ENCODE results near the gene BCOR. TPM values are rescaled to one million over a fixed set of nuclear protein-coding genes. Genes with fewer than 3 reads are reported as not detected.

Gene BCOR
- total RNA-seq = 19.8 TPM

DNA sequence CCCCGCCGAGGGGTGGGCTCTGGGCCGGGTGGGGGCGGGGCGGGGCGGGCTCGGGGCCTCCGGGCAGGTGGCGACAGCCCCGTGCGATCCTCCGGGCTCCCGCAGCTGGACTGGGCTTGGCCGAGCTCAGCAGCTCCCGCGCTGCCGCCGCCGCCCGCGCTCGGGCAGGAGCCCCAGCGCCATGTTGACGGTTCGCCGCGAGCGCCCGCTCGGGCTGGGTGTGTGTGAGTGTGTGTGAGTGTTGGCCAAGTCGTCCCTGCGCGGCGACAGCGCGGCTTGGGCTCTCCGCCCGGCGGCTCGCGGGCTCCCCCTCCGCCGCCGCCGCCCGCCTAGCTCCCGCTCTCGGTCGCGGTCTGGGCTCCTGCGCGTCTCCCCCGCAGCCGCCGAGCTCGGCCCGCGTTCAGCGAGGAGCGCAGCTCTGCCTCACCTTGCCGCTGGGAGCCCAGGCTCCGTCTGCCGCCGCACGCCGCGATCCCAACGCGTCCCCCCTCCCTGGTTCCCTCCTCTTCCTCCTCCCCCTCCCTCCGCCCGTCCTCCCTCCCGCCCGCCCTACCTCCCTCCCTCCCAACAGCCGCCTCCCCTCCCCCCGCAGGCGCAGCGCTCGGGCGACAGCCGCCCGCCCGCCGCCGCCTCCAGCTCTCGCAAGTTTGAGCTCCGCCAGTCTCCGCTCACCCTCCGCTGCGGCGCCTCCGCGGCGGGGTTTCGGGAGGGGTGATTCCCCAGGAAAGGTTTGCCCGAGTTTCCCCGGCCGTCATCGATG is at the start of gene BCOR:
TSS of gene BCOR (minus strand) at position 455 of the 760 bp plus-strand sequence. CDS start 20,029 bp downstream, outside the sequence.
- Histone ChIP-seq H3K27ac (ENCODE audit: low read depth, low read length) (peak within 1 kb of the TSS; percentile 75), H3K4me3 (ENCODE audit: low read length in 3 of 3) (peak within 1 kb of the TSS; percentile 60 to 71 (median 67)), H3K27me3 (ENCODE audit: control insufficient read depth in 3 of 3, insufficient read depth in 3 of 3, low read length in 3 of 3) (peaks cover 0 to 22% (median 0%) of the 10 kb centered on the region in 3 donors), H3K9me3 (ENCODE audit: control insufficient read depth in 3 of 3, low read length in 3 of 3) (no peaks in the 10 kb centered on the region), H3K4me1 (ENCODE audit: control insufficient read depth in 3 of 3, insufficient read depth in 3 of 3, low read length in 3 of 3) (peaks cover 5 to 21% (median 14%) of the 10 kb centered on the region in 3 donors), H3K36me3 (ENCODE audit: control insufficient read depth in 3 of 3, insufficient read depth in 3 of 3, low read length in 3 of 3) (no peaks in the 10 kb centered on the region), H3K9ac (ENCODE audit: low read depth in 1 of 3, low read length in 3 of 3) (peak within 1 kb of the TSS; percentile 61 to 86 (median 71))

DNA sequence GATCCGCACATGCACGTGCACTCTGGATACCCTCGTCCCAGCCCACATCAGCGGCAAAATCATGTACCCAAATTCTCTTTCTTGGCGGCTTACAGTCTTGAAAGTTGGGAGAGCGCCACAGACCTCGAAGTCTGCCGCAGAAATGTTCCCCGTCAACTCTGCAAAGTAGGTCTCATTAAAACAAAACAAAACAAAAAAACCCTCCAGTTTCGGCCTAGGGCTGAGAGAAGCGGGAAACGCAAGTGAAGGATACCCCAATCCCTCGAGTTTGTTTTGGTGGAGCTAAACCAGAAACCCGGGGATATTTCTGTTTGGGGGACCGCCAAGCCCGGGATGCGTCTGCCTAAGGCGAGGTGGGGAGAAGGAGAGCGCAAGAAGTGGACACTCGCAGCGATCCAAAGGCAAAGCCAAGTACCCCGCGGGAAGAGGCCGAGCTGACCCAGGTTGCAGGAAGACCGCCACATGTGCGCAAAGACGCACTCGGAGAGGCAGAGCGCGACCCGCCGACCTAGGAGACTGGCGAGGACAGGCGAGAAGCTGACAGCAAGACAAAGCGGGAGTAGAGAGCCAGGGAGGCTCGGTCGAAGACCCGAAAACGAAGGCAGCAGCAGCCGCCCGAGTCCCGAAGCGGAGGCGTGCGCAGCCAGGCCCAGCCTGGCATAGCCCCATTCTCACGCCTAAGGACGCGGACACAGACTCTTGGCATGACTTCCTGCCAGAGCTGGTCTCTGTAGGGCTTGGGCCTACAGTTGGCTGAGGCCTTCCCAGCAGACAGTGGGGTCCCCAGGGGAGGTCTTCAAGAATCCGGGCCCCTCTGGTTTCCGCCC is 49.6 kb upstream of the BCOR start:
- peaks cover 0 to 47% (median 0%) of the 10 kb centered on the region in 3 donors for H3K27me3 ChIP-seq (ENCODE audit: control insufficient read depth in 3 of 3, insufficient read depth in 3 of 3, low read length in 3 of 3)
- H3K27ac ChIP-seq (ENCODE audit: low read depth, low read length) = no peak overlapping the region
- H3K9ac ChIP-seq (ENCODE audit: low read depth in 1 of 3, low read length in 3 of 3) = peak overlapping the region in 1 of 3 donors; percentile 76
- no peak overlapping the region for H3K4me3 ChIP-seq (ENCODE audit: low read length in 3 of 3)
- H3K4me1 ChIP-seq (ENCODE audit: control insufficient read depth in 3 of 3, insufficient read depth in 3 of 3, low read length in 3 of 3) = peaks cover 0 to 17% (median 12%) of the 10 kb centered on the region in 3 donors
- H3K9me3 ChIP-seq (ENCODE audit: control insufficient read depth in 3 of 3, low read length in 3 of 3) = no peaks in the 10 kb centered on the region
- H3K36me3 ChIP-seq (ENCODE audit: control insufficient read depth in 3 of 3, insufficient read depth in 3 of 3, low read length in 3 of 3) = no peaks in the 10 kb centered on the region

DNA sequence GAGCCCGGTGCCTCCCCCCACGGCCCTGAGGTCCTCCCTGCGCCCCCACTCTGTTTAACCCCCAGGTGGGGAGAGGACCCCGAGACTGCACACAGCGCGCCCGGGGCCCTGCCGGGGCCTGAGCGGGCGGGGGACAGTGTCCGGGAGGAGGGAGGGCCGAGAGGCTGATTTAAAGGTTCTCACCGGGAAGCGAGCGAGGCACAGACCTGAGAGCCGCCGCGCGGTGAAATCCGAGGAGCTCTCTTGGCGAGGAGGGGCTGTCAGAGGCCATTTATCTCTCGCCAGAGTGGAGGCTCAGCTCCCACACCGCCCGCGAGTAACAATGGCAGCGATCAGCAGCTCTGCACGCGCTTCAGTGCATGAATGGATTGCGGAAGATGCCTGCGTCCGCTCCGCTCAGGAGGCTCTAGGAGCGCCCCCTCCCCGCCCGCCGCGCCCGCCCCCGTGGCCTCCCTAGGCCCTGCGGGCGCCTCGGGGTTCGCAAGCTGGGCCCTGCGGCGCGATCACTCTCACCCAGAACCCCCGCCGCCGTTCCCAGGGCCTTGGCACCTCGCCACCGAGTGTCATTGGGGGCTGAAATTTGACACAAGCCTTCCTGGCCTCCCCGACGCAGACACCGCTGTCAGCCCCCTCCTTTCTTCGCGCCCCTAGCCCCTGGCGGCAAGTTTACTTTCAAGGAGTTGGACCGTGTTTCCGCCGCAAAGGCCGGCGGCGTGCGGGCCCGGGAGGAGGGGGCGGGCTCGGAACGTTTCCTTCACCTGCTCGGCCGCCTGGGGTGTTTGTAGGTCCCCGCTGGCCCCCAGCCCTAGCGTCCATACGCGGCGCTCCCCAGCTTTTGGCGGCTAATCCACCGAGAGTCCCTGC is 48.7 kb upstream of the BCOR start:
- Histone ChIP-seq H3K27ac (ENCODE audit: low read depth, low read length) (no peak overlapping the region), H3K27me3 (ENCODE audit: control insufficient read depth in 3 of 3, insufficient read depth in 3 of 3, low read length in 3 of 3) (peaks cover 0 to 43% (median 0%) of the 10 kb centered on the region in 3 donors), H3K4me3 (ENCODE audit: low read length in 3 of 3) (peak overlapping the region; percentile 48 to 70 (median 56)), H3K9ac (ENCODE audit: low read depth in 1 of 3, low read length in 3 of 3) (peak overlapping the region; percentile 38 to 76 (median 51)), H3K4me1 (ENCODE audit: control insufficient read depth in 3 of 3, insufficient read depth in 3 of 3, low read length in 3 of 3) (peaks cover 4 to 18% (median 11%) of the 10 kb centered on the region in 3 donors), H3K9me3 (ENCODE audit: control insufficient read depth in 3 of 3, low read length in 3 of 3) (no peaks in the 10 kb centered on the region), H3K36me3 (ENCODE audit: control insufficient read depth in 3 of 3, insufficient read depth in 3 of 3, low read length in 3 of 3) (no peaks in the 10 kb centered on the region)

DNA sequence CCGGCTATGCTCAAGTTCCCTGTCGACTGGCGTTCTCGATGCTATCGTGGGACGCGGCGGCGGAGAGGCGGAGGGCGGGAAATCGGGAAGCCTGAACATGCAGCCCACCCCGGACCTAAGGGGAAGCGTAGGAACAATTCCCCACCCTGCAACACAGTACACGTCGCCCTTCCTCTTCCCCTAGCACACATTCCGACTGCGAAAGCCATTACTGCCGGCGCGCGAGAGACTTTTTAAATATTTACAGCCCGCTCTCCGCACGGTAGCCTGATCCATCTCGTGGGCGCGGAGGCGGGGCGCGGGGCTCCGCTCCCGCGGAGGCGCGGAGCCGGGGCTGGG is 48.1 kb upstream of the BCOR start:
- Histone ChIP-seq H3K27me3 (ENCODE audit: control insufficient read depth in 3 of 3, insufficient read depth in 3 of 3, low read length in 3 of 3) (peaks cover 0 to 37% (median 0%) of the 10 kb centered on the region in 3 donors), H3K9me3 (ENCODE audit: control insufficient read depth in 3 of 3, low read length in 3 of 3) (no peaks in the 10 kb centered on the region), H3K9ac (ENCODE audit: low read depth in 1 of 3, low read length in 3 of 3) (peak overlapping the region; percentile 38 to 76 (median 43))

DNA sequence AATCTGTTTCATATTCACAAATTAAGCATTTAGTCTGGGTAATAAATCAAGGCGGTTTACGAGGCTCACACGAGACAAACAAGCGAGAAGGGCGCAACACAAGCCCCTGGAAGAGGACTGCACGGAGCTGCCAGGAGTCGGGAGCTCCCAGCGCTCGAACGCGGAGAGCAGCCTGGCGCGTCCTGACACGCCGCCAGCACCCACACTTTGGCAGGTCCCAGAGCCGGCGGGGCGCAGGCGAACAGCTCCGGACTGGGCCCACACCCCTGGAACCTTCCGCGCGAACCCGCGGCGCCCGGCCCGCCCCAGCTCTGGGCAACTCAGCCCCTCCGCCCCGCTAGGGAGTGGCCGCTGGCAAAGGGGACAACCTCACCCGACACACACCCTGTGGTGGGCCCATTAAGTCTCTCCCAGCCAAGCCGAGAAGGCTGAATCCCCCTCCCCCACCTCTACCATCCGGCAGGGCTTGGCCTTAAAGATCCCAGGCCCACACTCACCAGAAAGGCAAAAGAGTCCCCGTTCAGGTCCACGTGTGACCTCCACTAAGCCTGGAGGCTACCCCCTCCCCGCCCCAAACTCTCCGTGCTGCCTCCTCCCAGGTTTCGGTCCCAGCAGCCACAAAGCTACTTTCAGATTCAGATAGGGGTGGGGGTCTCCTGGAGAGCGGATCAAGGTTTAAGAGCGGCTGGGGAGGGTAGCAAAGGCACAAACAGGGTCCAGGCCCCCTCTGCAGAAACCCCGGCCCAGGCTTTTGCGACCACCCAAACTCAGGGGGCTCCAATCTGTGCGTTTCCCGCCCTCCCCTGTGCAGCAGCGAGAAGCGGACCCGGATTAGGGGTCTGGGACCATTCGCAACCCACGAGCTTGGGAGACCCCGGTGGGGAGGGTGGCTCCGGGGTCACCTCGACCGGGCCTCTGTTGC is 47.5 kb upstream of the BCOR start:
- peaks cover 9 to 25% (median 18%) of the 10 kb centered on the region in 3 donors for H3K4me1 ChIP-seq (ENCODE audit: control insufficient read depth in 3 of 3, insufficient read depth in 3 of 3, low read length in 3 of 3)
- H3K9ac ChIP-seq (ENCODE audit: low read depth in 1 of 3, low read length in 3 of 3) = peak overlapping the region; percentile 43 to 76 (median 50)
- H3K27ac ChIP-seq (ENCODE audit: low read depth, low read length) = no peak overlapping the region
- H3K9me3 ChIP-seq (ENCODE audit: control insufficient read depth in 3 of 3, low read length in 3 of 3) = no peaks in the 10 kb centered on the region
- peak overlapping the region; percentile 56 to 70 (median 56) for H3K4me3 ChIP-seq (ENCODE audit: low read length in 3 of 3)
- no peaks in the 10 kb centered on the region for H3K36me3 ChIP-seq (ENCODE audit: control insufficient read depth in 3 of 3, insufficient read depth in 3 of 3, low read length in 3 of 3)
- H3K27me3 ChIP-seq (ENCODE audit: control insufficient read depth in 3 of 3, insufficient read depth in 3 of 3, low read length in 3 of 3) = peaks cover 0 to 32% (median 0%) of the 10 kb centered on the region in 3 donors

More for the DNA sequence above, 48.1 kb upstream of the BCOR start:
- Histone ChIP-seq H3K27ac (ENCODE audit: low read depth, low read length) (no peak overlapping the region), H3K4me3 (ENCODE audit: low read length in 3 of 3) (peak overlapping the region; percentile 56 to 70 (median 56)), H3K36me3 (ENCODE audit: control insufficient read depth in 3 of 3, insufficient read depth in 3 of 3, low read length in 3 of 3) (no peaks in the 10 kb centered on the region), H3K4me1 (ENCODE audit: control insufficient read depth in 3 of 3, insufficient read depth in 3 of 3, low read length in 3 of 3) (peaks cover 9 to 24% (median 17%) of the 10 kb centered on the region in 3 donors)

DNA sequence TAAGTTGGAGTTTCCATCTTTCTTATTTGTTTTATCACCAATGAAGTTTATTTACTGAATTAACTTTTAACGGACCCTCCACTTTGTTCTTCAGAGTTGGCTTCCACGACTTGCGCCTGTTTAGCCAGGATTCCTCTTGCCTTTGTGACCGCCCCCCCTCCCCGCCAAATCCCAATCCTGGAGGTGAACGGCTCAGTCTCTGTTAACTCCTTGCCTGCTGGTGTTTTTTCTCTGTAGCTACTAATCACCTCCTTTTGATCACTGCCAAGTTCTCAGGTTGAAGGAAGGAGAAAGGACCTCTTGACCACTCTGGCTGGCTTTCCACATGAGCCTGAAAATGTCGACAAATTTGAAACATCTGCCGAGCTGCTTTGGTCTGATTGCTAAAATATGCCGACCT is 46.8 kb upstream of the BCOR start:
- Histone ChIP-seq H3K4me3 (ENCODE audit: low read length in 3 of 3) (no peak overlapping the region), H3K4me1 (ENCODE audit: control insufficient read depth in 3 of 3, insufficient read depth in 3 of 3, low read length in 3 of 3) (peaks cover 9 to 24% (median 18%) of the 10 kb centered on the region in 3 donors), H3K27ac (ENCODE audit: low read depth, low read length) (no peak overlapping the region), H3K27me3 (ENCODE audit: control insufficient read depth in 3 of 3, insufficient read depth in 3 of 3, low read length in 3 of 3) (peaks cover 0 to 27% (median 0%) of the 10 kb centered on the region in 3 donors), H3K9me3 (ENCODE audit: control insufficient read depth in 3 of 3, low read length in 3 of 3) (no peaks in the 10 kb centered on the region), H3K36me3 (ENCODE audit: control insufficient read depth in 3 of 3, insufficient read depth in 3 of 3, low read length in 3 of 3) (no peaks in the 10 kb centered on the region), H3K9ac (ENCODE audit: low read depth in 1 of 3, low read length in 3 of 3) (peak overlapping the region in 2 of 3 donors; percentile 50 to 76)

DNA sequence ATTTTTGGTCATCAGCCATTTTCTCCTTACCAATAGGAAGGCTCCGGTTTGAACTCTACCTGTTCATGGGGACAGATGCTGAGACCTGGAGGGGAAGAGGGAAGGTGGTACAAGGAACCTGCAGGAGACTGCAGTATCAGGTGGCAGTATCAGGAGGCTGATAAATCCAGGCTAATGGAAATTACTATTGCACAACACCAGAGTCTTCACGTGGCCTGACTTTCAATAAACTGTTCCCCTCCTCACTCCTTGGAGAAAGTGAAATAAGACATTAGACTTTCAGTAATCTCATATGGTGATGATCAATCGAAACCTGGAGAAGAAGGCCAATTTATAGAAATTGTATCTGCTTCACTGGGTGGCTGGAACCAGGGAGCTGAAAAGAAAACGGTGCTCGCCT is 46.2 kb upstream of the BCOR start:
- Histone ChIP-seq H3K9me3 (ENCODE audit: control insufficient read depth in 3 of 3, low read length in 3 of 3) (no peaks in the 10 kb centered on the region), H3K4me1 (ENCODE audit: control insufficient read depth in 3 of 3, insufficient read depth in 3 of 3, low read length in 3 of 3) (peaks cover 9 to 21% (median 16%) of the 10 kb centered on the region in 3 donors), H3K4me3 (ENCODE audit: low read length in 3 of 3) (no peak overlapping the region), H3K36me3 (ENCODE audit: control insufficient read depth in 3 of 3, insufficient read depth in 3 of 3, low read length in 3 of 3) (no peaks in the 10 kb centered on the region), H3K27ac (ENCODE audit: low read depth, low read length) (no peak overlapping the region), H3K27me3 (ENCODE audit: control insufficient read depth in 3 of 3, insufficient read depth in 3 of 3, low read length in 3 of 3) (peaks cover 0 to 24% (median 0%) of the 10 kb centered on the region in 3 donors), H3K9ac (ENCODE audit: low read depth in 1 of 3, low read length in 3 of 3) (no peak overlapping the region)

DNA sequence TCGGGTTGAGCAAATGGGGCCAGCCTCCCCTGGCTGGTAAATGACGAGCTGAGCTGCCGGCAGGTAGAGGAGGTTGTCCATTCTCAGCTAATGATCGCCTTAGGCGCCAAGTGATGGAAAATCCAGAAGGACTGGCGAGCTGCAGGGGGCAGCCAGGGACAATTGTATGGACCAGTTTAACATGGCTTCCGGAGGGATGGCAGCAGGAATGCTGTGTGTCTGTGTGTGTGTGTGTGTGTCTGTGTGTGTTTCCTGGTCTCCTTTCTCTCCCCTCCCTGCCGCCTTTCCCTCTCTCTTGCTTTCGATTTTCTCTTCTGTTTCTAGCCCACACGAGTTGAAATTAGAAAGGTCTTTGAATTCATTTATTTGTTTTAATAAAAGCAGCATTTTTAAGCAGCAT is 45.2 kb upstream of the BCOR start:
- Histone ChIP-seq H3K4me3 (ENCODE audit: low read length in 3 of 3) (no peak overlapping the region), H3K27ac (ENCODE audit: low read depth, low read length) (no peak overlapping the region), H3K9ac (ENCODE audit: low read depth in 1 of 3, low read length in 3 of 3) (no peak overlapping the region), H3K36me3 (ENCODE audit: control insufficient read depth in 3 of 3, insufficient read depth in 3 of 3, low read length in 3 of 3) (no peaks in the 10 kb centered on the region), H3K9me3 (ENCODE audit: control insufficient read depth in 3 of 3, low read length in 3 of 3) (no peaks in the 10 kb centered on the region), H3K4me1 (ENCODE audit: control insufficient read depth in 3 of 3, insufficient read depth in 3 of 3, low read length in 3 of 3) (peaks cover 9 to 21% (median 16%) of the 10 kb centered on the region in 3 donors), H3K27me3 (ENCODE audit: control insufficient read depth in 3 of 3, insufficient read depth in 3 of 3, low read length in 3 of 3) (peaks cover 0 to 19% (median 0%) of the 10 kb centered on the region in 3 donors)
